Activated CD4-positive, alpha-beta T cell treated with anti-CD3 and anti-CD28 coated beads for 48 hours (primary cell): ENCODE results near the gene MYADML2.
"Not testable (repeated sequence)": the region's sequence is repeated elsewhere in the genome, so short reads cannot be mapped to it uniquely, and the experiment has no call there.

Experiments
- DNase-seq: peaks from one replicate; pipeline ENCODE4 v3.0.0-alpha.2; 2020

The MYADML2 gene, protein sequence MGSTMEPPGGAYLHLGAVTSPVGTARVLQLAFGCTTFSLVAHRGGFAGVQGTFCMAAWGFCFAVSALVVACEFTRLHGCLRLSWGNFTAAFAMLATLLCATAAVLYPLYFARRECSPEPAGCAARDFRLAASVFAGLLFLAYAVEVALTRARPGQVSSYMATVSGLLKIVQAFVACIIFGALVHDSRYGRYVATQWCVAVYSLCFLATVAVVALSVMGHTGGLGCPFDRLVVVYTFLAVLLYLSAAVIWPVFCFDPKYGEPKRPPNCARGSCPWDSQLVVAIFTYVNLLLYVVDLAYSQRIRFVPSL

DNA sequence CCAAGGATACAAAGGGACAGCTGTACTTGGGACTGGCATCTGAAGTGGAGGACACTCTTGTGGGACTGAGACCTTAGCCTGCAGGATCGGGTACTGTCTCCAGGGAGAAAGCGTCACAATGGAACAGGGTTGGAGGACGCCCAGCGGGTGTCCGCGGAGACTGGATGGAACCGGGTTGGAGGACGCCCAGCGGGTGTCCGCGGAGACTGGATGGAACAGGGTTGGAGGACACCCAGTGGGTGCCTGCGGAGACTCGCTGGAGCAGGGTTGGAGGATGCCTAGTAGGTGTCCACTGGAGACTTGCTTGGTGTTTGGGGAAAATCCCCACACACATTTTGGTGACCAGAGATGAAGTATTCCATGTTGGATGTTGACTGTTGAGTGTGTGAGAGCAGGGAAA, at the start of gene MYADML2:
Gene MYADML2 (minus strand): TSS at position 45 of the 400 bp plus-strand sequence. CDS start 5,492 bp downstream, outside the sequence.
- no peak for DNase-seq

DNA sequence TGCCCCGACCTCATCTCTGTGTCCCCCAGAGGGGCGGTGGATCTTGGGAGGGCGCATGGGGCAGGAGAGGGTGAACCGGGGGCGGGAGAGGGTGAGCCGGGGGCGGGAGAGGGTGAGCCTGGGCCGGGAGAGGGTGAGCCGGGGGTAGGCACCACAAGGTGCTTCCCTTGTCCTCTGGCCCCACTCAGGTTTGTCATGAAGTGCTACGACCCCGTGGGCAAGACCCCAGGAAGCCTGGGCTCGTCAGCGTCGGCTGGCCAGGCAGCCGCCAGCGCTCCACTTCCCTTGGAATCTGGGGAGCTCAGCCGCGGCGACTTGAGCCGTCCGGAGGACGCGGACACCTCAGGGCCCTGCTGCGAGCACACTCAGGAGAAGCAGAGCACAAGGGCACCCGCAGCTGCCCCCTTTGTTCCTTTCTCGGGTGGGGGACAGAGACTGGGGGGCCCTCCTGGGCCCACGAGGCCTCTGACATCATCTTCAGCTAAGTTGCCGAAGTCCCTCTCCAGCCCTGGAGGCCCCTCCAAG, 49.3 kb upstream of the MYADML2 start:
- DNase-seq, result no peak

DNA sequence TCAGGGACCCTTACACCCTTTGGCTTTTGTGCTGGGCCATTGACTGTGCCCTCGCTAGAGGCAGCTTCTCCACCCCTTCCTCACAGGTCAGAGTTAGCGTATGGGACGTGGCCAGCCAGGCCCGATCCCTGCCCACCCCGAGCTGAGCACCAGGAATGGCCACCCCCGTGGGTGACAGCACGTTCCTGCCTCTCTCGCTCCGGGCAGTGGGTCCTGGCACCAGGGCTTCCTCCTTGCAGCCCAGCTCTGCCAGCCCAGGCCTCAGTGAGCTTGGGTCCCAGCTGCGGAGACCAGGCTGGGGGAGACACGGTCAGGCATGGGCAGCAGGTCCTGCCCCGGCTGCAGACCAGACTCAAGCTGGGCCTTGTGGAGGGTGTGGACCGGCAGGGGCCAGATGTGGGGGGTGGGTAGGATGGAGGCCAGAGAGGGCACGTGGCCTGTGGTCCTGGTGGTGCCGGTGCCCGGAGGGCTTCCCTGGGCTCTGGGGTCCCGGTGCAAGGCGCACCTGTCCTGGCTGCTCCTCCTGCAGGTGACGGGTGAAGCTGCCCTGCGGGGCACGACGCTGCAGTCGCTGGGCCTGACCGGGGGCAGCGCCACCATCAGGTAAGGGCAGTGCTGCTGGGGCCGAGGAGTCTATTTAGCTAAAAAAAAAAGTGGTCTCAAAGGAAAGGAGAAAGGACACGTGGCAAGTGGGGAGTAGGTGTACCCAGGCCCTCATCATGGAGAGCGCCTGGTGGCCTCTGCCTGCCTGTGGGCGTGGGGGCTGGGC, 48.6 kb upstream of the MYADML2 start:
- no peak for DNase-seq

DNA sequence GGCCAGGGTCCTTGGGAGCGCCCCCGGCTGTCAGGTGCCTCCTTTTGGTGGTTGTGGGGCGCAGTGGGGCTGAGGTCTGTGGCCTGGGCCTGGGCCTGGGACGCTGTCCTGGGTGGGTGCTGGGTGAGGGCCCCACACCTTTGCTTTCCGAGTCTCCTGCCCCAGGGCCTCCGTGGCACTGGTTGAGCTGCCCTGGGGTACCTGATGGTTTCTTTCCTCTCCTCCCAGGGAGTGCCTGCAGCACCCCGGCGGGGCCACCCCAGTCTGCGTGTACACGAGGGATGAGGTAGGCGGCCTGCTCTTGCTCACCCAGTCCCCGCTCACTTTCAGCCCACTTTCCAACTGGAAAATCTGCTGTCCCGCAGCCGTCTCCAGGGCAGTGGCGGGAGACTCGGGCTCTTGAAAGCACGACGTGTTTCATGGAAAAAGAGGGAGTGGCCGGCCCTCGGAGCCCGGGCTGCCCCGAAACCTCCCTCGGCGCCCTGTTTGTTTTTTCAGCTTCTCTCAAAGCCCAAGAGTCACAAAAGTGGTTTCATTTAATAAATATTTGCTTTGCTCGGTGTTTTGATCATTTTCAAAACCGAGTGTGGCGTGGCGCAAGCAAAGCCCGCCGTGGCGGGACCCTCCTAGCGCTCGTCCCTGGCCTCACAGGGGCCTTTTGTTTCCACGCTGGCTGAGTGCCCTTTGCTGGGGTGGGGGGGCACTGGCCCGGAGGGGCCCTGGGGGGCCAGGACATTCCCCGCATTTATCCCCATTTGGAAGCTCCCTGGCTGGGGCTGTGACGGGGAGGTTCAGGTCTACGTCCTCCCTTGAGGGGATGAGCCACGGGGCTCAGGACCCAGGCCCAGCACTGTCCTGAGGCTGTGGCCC, 47.8 kb upstream of the MYADML2 start:
- DNase-seq, result no peak

DNA sequence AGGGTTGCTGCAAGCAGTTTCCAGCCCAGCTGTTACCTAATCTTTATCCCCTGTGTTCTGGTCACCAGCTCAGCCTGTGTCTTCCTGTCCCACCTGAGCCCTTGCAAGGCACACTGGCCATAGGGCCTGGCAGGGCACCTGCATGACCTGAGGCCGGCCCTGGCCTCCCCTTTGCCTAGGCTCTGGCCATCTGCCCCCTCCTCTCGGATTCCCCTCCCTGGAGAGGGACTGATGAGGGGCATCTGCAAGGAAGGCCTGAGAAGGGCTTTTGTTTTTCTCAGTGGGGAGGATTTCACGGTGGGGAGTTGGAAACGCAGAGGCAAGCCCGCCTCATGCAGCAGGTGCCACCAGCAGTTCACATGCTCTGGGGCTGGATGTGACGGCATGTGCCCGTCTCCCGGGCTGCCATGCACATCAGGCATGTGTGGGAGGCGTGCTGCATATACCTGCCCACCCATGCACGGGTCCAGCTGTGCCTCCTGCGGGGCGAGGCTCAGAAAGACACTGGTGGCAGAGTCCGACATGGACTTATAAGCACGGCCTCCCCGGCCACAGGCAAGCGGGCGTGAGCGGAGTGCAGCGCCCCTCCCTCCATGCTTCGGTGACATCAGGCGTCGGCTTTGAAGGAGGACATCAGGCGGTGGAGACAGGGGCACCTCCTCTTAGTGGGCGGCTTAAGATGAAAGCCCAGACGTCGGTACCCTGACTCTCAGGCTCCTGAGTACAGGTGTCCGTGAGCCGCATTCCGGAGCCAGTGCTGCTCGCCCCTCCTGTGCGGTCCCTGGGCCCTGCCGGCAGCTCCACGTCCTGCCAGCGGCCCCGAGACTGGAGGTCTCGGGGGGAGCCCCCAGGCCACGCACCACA, 46.9 kb upstream of the MYADML2 start:
- DNase-seq, result no peak

DNA sequence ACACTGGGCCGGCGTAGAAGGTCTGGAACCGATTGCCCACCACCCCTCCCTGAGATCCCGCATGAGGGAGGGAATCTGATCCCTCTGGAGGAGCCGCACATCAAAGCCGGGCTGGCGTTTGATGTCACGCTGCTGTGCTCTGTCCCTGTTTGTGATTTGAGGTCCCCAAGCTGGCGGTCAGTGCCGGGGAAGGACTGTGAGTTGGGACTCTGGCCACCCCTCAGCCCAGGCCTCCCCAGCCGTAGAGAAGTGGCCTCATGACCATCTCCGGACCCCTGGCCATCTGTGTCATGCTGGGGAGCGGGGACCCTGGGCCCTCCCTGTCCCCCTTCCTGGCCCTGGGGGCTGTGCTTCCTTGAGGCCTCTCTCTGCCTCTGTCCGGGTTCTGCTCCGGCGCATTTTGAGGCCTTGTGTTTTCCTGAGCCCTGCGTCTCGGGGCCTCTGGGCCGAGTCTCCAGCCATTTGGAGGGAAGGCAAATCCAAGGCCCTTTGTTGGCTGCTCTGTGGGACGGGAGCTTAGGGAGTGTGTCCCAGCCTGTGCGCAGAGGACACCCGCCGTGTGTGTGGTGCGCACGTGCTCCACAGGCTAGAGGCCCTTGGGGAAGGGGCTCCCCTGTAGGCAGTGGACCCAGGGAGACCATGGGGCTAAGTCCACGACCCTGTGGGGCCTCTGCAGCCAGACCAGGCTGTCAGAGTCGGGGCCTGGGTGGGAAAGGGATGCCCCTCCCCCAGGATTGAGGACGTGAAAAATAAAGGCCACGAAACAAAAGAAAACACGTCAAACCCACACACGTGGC, 45.5 kb upstream of the MYADML2 start:
- DNase-seq, result no peak

DNA sequence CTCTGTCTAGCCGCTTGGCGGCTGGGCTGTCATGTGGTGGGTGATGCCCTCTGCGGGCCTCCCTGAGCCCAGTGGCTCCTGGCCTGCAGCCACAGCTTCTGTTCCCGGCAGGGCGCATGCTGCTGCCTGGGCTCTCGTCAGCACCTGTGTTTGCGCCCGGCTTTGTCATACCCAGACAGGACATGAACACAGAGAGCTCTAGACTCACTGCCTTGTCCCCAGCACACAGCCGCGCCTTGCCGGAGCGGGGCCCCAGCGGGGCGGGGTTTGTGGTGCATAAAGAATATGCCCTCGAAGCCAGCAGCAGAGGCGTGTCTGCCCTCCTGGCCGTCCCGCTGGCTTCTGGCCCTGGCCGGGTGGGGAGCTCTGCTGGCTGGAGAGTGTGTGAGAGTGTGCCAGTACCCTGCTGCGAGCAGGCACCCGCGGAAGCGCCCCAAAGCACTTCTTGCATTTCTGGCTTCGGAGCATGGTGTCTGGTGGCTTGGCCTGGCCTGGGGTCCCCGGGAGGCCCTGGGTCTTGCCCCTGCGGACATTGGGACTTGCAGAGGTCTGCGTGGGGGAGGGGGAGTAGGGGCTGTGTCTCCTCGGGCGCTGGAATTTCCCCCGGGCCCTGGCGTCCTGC, 44.8 kb upstream of the MYADML2 start:
- DNase-seq, result no peak

DNA sequence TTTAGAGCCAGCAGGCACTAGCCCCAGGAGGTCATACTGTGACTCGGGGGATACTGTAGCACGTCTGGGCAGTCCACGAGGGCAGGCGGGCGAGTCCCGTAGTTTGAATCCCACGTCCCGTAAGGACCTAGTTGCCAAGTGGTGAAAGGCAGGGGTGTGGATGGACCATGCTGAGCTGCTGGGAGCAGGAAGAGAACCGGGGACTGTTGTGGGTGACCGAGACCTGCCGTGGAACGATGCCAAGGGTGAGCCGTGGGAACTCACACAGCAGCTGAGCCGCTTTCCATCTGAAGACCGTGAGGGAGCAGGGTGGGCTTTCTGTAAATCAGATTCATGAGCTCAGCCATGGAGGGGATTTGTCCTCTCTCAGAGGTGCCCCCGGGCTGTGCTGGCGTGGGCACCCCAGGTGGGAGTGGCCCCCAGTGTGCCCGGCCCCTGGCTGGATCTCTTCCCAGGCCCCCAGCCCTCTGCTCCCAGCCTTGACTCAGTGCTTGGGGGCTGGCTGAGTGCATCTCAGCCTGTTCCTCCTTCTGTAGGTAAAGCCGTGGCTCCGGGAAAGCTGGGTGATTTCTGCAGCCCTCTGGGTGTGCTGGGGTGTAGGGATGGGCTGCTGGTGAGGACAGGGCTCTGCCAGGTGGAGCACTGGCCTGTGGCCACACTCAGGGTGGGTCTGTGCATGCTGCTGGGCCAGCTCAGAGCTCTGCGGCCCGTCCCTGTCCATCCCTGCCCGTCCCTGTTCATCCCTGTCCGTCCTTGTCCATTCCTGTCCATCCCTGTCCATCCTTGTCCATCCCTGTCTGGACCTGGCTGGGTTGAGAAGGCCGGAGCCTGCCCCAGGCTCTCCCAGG, 44.0 kb upstream of the MYADML2 start:
- DNase-seq, result no peak

DNA sequence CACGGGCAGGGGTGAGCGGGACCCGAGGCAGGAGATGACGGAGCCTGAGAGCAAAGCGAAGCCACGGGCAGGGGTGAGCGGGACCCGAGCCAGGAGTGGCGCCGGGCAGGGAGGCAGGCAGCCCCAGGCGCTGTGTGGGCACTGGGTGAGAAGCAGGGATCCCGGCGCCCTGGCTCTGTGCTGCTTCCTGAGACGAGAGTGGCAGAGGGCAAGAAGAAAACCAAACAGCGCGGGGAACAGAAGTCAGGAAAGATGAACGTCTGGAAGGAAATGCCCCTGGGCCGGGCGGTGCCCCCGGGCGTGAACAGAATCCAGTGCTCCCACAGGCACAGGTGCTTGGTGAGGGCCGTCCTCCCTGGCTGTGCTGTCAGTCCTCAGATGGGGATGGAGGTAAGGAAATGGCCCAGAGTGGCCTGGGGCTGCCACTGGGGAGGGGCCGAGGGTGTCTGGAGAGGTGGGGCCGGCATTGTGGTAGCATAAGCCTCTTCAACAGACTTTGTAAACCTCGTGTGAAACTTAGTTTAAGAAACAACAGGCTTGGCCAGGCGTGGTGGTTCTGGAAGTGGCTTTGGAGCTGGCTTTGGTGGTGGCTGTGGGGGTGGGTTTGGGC, 40.2 kb upstream of the MYADML2 start:
- no peak for DNase-seq

DNA sequence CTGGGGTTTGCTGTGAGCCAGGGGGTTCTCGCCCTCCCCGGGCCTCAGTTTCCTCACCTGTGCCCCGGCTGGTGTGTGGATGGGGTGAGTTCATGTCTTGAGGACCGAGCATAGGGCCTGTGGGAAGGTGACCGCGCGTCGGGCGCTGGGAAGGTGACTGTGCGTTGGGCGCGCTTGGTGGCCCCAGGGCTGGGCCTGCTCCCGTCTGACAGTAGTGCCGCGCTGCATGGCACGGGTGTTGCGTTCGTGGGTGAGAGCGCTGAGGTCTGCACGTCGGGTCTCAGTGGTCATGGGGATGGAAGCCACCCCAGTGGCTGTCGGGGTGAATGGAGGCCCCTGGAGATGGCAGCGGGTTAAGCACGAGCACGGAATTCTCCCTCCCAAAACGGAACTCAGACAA, 39.6 kb upstream of the MYADML2 start:
- DNase-seq, result no peak

DNA sequence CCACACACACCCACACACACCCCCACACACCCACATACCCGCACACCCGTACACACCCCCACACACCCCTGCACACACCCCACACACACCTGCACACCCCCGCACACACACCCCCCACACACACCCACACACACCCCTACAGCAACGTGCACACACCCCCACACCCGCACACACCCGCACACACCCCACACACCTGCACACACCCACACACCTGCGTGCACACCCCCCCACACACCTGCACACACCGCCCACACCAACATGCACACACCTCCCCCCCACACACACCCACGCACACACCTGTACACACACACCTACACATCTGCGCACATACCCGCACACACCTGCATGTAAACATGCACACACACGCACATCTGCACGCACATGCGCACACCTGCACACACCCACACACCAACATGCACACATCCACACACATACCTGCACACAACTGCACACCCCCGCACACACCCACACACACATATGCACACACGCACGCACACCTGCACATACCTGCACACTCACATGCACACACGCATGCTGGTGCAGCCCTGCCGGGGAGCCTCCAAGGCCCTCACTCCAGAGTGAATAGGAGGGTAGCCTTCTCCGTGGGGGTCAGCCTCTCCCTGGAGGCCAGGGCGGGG, 37.9 kb upstream of the MYADML2 start:
- no peak for DNase-seq

DNA sequence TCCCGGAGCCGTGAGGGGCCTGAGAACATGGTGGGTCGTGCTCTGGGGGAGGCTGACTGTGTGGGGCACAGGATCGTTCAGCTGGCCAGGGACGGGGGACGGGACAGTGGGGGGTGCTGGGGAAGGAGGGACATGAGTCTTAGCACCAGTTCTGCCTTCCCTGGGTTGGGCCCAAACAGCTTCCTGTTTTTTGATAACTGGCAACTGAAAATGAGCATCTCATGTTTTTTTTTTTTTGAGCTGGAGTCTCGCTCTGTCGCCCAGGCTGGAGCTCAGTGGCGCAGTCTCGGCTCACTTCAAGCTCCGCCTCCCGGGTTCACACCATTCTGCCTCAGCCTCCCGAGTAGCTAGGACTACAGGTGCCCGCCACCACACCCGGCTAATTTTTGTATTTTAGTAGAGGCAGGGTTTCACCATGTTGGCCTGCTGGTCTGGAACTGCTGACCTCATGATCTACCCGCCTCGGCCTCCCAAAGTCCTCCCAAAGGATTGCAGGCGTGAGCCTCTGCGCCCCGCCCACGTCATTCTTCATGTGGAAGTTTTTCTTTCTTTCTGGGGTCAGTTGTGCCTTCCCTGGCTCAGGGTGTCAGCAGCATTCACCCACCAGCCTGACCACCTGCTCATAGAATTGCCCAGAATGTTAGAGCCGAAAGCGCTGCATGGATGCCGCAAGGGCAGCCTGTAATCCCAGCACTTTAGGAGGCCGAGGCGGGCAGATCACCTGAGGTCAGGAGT, 36.8 kb upstream of the MYADML2 start:
- DNase-seq, result no peak

DNA sequence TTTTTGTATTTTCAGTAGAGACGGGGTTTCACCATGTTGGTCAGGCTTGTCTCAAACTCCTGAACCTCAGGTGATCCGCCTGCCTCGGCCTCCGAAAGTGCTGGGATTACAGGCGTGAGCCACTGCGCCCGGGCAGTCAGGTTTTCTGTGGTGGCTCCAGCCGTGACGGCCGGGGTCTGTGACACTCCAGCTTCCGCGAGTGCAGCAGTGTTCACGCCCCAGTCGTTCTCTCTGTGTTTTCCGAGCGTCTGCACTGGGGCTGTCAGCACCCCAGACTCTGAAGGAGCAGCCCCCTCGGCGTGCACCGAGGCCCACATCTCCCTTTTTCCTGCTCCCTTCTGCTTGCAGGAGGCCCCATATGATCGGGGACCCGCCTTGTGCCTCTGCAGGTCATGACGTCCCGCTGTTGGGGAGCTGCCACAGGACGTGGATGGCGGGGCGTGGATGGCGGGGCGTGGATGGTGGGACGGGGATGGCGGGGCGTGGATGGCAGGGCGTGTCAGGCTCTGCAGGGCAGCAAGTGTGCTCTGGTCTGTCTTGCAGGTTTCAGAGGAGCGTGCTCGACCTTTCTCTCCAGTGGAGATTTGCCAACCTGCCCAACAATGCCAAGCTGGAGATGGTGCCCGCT, 36.1 kb upstream of the MYADML2 start:
- DNase-seq, result no peak

DNA sequence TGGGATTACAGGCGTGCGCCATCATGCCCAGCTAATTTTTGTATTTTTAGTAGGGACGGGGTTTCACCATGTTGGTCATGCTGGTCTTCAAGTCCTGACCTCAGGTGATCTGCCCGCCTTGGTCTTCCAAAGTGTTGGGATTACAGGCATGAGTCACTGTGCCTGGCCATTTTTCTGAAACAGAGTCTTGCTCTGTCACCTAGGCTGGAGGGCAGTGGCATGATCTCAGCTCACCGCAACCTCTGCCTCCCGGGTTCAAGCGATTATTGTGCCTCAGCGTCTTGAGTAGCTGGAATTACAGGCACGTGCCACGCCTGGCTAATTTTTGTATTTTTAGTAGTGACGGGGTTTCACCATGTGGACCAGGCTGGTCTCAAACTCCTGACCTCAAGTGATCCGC, 34.5 kb upstream of the MYADML2 start:
- DNase-seq, result not testable (repeated sequence)

DNA sequence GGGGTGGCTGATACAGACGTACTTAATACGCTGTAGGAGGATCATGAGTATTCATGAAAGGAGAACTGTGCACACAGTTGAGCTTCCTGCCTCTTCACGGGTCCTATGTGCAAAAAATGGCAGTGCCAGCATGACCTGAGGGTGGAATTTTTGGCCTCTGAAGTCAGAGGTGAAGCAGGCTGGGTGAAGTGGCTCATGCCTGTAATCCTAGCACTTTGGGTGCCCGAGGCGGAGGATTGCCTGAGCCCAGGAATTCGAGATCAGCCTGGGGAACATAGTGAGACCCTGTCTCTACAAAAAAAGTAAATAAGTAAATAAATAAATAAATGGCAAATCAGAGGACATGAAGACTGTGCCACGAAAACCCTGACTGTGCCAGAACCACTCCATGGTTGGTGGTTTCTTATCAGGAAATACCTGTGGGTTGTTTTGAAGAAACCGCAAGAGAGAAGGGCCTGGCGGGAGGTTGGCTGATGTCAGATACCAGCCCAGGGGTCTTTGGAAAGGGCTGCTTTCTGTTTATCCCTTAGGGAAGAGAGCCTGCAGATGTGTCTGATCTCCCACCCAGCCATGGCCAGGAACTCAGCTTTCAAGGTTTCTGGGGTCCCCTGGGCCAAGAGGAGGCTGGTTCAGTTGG, 33.8 kb upstream of the MYADML2 start:
- DNase-seq, result no peak

DNA sequence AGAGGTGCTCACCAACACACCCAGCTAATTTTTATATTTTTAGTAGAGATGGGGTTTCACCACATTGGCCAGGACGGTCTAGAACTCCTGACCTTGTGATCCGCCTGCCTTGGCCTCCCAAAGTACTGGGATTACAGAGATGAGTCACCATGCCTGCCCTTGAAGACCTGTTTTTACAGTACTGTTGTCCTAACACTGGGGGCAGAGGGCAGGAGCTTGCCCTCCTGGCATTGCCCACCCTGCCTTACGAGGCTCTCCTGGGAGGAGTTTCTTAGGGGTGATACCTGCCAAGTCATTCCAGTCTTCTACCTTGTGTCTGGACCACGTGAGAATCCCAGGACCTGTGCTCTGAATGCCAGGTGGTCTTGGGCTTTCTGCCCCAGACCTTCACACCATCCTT, 33.1 kb upstream of the MYADML2 start:
- DNase-seq, result no peak
